CD4-positive, alpha-beta T cell treated with Interleukin-15 for 4 hours (primary cell): Measurements from ENCODE around the gene IL2.

ENCODE experiments used
- DNase-seq: peaks from one replicate; pipeline ENCODE4 v3.0.0-alpha.2; 2020; ENCODE audit warnings: low spot score

IL2 gene

GRCh38 chr4:122456231-122457116 lies at the start of gene IL2:
Gene IL2, minus strand, starts transcription at chr4:122456725. Its CDS starts 285 bp downstream, at chr4:122456440.
- DNase-seq: peak; percentile 21

DNA sequence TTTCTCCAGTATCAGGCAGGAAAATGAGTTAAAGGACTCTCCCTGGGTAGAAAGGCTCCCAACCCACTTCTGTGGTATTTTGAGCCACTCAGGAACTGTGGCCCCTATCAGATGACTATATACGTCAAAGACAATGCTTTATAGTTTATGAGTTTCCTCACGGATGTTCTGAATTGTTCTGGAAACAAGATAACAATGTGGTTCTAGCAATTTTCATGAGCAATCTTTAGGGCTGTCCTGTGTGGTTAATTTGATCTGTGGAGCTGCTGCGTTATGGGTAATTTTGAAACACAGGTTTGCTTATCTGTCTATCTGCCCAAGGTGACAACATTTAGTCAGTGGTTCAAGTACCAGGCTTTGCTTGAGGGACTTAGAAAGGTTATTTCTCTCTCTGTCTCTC lies 46.7 kb upstream of the IL2 start:
- peak; percentile 25 for DNase-seq

DNA sequence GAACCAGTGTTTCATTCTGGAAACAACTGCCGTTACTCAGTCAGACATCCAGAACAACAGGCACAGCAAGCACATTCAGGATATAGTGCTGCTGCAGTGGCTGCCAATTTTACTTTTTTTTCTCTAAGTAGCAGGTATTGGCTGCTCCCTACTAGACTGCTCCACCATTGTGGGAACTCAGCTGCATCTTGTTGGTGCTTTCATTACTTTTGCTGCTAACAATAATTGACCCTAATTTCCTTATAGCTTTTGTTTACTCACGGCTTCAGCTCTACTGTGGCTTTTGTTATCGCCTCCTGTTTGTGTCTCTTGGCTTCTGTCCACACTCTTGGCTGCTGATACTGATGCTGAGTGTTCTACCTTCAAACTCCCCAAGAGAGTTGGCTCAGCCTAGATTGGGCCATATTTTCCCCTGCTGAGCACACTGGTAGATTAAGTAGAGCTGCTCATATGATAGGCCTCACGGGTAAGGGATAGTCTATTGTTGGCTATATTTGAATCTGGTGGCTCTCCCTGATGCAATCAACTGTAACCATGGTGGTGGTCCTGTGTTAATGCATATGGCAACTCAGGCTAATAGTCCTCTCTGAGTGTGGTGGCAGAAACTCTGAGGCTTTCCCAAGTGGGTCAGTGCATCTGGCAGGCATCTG lies 44.5 kb upstream of the IL2 start:
- no peak for DNase-seq

GRCh38 chr4:122489061-122489460 lies 32.5 kb upstream of the IL2 start:
- DNase-seq: no peak

GRCh38 chr4:122483481-122483880 lies 27.0 kb upstream of the IL2 start:
- DNase-seq: no peak

DNA sequence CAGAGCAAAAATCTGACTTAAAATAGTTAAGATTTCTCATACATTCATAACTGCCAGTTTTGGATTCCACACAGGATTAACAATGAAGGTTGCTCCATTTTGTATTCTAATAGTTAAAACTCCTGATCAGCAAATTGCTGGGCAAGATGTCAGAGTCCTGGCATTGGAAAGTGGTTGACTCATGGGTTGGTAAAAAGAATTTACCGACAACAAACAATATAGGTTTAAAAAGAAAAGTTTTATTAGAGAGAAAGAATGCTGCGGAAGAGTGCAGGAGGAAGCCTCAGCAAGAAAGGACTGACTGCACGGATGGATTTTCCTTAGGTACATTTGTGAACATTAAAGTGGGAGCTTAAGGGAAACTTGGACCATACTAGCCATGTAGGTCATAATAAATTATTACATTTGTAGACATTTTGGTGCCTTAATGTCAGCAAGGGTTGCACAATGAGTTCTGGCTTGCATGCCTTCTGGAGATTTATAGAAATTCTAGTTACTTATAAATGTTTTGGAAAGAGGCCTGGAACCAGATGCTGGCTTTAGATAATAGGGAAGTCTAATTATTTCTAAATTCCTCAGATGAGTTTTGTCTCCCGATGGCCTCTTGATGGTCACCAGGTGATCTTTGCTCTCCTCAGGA lies 25.4 kb upstream of the IL2 start:
- no peak for DNase-seq

- DNase-seq: no peak
Measured at GRCh38 chr4:122480655-122481487, 24.3 kb upstream of the IL2 start.

DNA sequence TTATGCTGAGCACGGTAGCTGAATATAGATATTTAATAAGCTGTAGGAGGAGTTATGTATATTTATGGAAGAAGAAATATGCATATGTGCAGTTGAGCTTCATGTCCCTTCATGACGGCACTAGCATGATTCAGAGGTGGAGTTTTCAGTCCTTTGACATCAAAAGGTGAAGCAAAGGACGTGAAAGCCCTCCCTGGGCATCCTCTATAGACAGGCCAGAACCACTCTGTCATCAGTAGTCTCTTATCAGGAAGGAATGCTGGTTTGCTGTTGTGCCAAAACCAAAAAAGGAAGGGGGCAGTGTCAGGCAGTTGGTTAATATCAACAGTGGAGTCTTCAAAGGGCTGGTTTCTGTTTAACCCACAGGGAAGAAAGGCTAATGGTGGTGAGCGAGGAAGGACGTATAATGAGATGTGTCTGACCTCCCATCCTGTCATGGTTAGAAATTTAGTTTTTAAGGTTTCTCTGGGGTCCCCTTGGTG lies 23.5 kb upstream of the IL2 start:
- DNase-seq: no peak

DNA sequence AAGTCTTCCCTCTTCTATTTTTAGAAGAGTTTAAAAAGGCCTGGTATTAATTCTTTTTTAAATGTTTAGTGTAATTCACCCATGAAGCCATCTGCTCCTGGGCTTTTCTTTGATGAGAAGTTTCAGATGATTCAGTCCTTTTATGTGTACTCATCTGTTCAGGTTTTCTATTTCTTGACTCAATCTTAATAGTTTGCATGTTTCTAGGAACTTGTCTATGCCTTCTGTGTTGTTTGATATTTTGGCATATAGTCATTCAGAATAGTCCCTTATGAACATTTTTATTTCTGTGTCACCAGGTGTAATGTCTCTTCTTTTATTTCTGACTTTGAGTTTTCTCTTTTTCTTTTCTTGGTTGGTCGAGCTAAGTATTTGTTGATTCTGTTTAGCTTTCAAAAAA lies 20.2 kb upstream of the IL2 start:
- no peak for DNase-seq

GRCh38 chr4:122476126-122476525 lies 19.6 kb upstream of the IL2 start:
- no peak for DNase-seq

GRCh38 chr4:122475233-122475632 lies 18.7 kb upstream of the IL2 start:
- DNase-seq: no peak

DNA sequence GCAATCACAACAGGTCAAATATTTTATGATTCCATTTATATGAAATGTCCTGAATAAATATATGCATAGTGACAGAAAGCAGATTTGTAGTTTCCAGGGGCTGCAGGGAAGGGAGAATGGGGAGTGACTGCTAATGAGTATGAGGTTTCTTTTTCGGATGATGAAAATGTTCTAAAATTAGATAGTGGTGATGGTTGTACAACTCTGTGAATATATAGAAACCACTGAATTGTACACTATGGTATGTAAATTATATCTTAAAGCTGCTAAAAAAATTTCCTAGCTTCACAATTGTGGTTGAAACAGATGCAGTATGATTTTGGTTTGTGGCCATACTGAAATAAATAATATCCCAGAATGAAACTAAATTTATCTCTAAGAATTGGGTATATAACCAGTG lies 12.9 kb upstream of the IL2 start:
- DNase-seq: no peak

- DNase-seq: peak; percentile 63
Measured at GRCh38 chr4:122458625-122459024, 2.1 kb upstream of the IL2 start.

GRCh38 chr4:122453384-122453995 lies 3.0 kb downstream of the IL2 start:
- DNase-seq: no peak

DNA sequence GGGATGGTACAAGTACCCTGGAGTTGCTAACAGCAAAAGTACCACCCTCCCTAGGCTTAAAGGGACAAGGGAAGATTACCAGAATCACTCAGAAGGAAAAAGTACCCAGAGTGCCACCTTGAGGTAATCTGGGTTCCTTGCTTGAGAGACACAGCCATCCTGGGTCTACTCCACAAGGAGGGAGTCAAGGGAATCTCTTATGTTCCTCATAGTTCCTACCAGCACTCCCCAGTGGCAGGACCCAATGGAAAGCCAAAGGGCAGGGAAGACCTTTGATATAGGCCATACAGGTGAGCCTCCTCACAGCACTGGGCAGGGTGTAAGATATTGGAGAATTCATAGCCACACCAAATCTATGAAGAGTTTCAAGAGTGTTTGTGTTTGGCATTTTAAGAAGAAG lies 5.7 kb downstream of the IL2 start:
- DNase-seq: peak; percentile 10

DNA sequence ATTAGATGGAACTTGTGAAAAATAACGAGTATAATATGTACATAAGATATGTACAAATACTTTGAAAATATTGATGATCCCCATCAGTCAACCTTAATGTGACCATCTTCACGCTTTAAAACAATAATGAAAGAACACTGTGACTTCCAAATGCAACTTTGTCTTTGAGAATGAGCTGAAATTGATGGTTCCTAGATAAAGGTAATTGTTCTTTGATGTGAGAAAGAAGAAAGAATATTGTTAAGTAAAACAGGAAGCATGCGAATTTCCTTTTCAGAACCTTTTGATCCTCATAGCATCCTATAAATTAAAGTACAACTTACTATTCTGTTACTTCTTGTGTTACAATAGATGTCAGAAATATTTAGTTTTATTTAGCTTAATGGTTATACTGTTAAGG lies 22.2 kb downstream of the IL2 start:
- no peak for DNase-seq

- DNase-seq: no peak
Measured at GRCh38 chr4:122431351-122431750, 25.2 kb downstream of the IL2 start.

DNA sequence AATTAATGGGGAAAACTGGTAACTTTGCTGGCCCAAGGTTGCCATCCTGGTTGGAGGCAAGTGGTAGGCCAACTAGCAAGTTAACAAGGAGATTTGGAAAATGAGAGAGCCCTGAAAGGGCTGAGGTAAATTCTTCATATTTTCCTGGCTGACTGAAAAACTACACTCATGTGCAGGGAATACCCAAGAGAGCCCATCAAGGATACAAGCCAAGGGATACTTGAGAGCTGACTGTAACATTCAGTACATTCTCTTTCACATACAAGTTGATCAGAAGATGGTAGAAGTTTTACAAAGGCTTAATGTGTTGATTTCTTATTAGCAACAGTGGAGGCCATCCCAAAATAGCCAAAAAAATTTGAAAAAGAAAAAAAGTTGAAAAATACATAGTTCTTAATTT lies 33.3 kb downstream of the IL2 start:
- DNase-seq: no peak

DNA sequence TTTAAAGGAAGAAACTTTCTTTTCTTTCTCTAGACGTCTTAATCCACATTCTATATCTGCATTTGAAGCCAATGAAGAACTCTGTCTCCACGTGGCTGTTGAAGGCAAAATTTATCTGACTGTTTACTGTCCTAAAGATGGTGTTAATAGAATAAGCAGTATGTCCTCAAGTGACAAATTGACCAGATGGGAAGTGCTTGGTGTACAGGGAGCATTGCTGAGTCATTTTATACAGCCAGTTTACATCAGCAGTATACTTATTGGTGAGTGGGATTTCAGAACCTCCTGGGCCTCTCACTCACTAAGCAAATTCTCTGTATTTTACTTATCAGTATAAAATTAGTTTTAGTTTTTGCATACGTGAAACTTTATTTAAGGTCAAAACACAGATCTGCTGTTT lies 44.0 kb downstream of the IL2 start:
- DNase-seq: no peak

DNA sequence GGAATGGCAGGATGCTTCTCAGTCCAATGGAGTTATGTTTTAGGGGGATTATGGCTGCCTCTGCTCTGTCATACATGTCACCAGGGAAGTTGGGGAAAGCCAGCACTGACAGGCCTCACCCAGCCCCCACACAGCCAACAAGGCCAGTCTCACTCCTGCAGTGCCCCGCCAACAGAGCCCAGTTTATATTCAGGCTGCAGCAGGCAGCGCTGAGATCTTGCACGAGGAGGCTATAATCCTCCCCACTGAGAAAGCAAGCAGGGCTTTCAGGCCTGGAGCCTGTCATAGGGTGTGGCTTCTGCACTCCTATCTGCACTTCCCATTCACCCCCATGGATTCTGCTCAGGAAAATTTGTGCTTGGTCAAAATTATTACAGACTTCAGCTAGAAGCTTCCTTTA lies 52.7 kb downstream of the IL2 start:
- no peak for DNase-seq
